HepG2 (cell line): ENCODE data around the gene KLHDC8B. TPM values are rescaled to one million over a fixed set of nuclear protein-coding genes. Genes with fewer than 3 reads are reported as not detected.

Source experiments
- ARID2 ChIP-seq: sonication (generic); formaldehyde crosslinking; IDR thresholded peaks from 2 replicates; pipeline ENCODE4 v1.8.1; 2022; ENCODE audit warnings: mild to moderate bottlenecking, missing genetic modification reagents, borderline replicate concordance
- ATM ChIP-seq: fragments of 450-650 bp; IDR thresholded peaks from 2 replicates; pipeline ENCODE4 v1.7.1; 2017; ENCODE audit warnings: mild to moderate bottlenecking, borderline replicate concordance
- CEBPB ChIP-seq: IDR thresholded peaks from 2 replicates; pipeline ENCODE4 v1.6.1; 2011; ENCODE audit warnings: low read depth, low read length, improper control_type of control experiment, borderline replicate concordance
- CHCHD3 ChIP-seq: sonication (generic); formaldehyde crosslinking; IDR thresholded peaks from 2 replicates; pipeline ENCODE4 v1.8.0; 2022; ENCODE audit warnings: mild to moderate bottlenecking, missing genetic modification reagents, moderate library complexity
- LRRFIP1 ChIP-seq: sonication (generic); formaldehyde crosslinking; conservative IDR thresholded peaks from 2 replicates; pipeline ENCODE4 v1.4.0; 2020; ENCODE audit warnings: missing genetic modification reagents
- MEF2D ChIP-seq: sonication (generic); formaldehyde crosslinking; IDR thresholded peaks from 2 replicates; pipeline ENCODE4 v1.5.1; 2020; ENCODE audit warnings: mild to moderate bottlenecking, missing genetic modification reagents
- MLXIP ChIP-seq: sonication (generic); formaldehyde crosslinking; IDR thresholded peaks from 2 replicates; pipeline ENCODE4 v1.9.0; 2021; ENCODE audit warnings: missing genetic modification reagents, borderline replicate concordance
- NCOA1 ChIP-seq: sonication (generic); formaldehyde crosslinking; IDR thresholded peaks from 2 replicates; pipeline ENCODE4 v1.9.0; 2021; ENCODE audit warnings: missing genetic modification reagents
- NFE2 ChIP-seq: sonication (generic); formaldehyde crosslinking; IDR thresholded peaks from 2 replicates; pipeline ENCODE4 v1.4.0; 2020; ENCODE audit warnings: missing genetic modification reagents
- NFIC ChIP-seq: IDR thresholded peaks from 2 replicates; pipeline ENCODE4 v1.6.1; 2012; ENCODE audit warnings: mild to moderate bottlenecking, low read length, inconsistent platforms
- POGK ChIP-seq: sonication (generic); formaldehyde crosslinking; conservative IDR thresholded peaks from 2 replicates; pipeline ENCODE4 v1.8.0; 2022; ENCODE audit warnings: mild to moderate bottlenecking, moderate library complexity, missing genetic modification reagents
- STAT5B ChIP-seq: sonication (generic); formaldehyde crosslinking; IDR thresholded peaks from 2 replicates; pipeline ENCODE4 v1.4.0; 2020; ENCODE audit warnings: missing genetic modification reagents
- TARDBP ChIP-seq: sonication (generic); formaldehyde crosslinking; IDR thresholded peaks from 2 replicates; pipeline ENCODE4 v1.8.0; 2022; ENCODE audit warnings: mild to moderate bottlenecking, missing genetic modification reagents
- ZNF605 ChIP-seq: sonication (generic); formaldehyde crosslinking; IDR thresholded peaks from 2 replicates; pipeline ENCODE4 v1.8.0; 2022; ENCODE audit warnings: mild to moderate bottlenecking, missing genetic modification reagents
- ZNF616 ChIP-seq: sonication (generic); formaldehyde crosslinking; IDR thresholded peaks from 2 replicates; pipeline ENCODE4 v1.5.0; 2020; ENCODE audit warnings: low read depth, mild to moderate bottlenecking, missing genetic modification reagents
- ZNF660 ChIP-seq: sonication (generic); formaldehyde crosslinking; IDR thresholded peaks from 2 replicates; pipeline ENCODE4 v1.5.1; 2020; ENCODE audit warnings: mild to moderate bottlenecking, low read depth, missing genetic modification reagents, borderline replicate concordance
- ZNF687 ChIP-seq: sonication (generic); formaldehyde crosslinking; IDR thresholded peaks from 2 replicates; pipeline ENCODE4 v1.5.1; 2020; ENCODE audit warnings: mild to moderate bottlenecking, missing genetic modification reagents, moderate library complexity
- polyA plus RNA-seq, 8 experiments: library from polyadenylated mRNA; depleted of rRNA in 3 of 8; stranded (reverse) in 7 of 8; unstranded in 1 of 8; fragments of >200 nt; fragmentation: Illumina TruSeq in 4 of 8; extraction: Trizol in 4 of 8; gene quantifications; 2 replicates each; pipeline versions ENCODE4 v1.2.1 to v1.2.3, GENCODE V29; 2011 to 2016; ENCODE audit warnings: low read depth in 4 of 8, missing spikeins in 1 of 8, mixed read lengths in 1 of 8; ENCODE audit not compliant: insufficient read depth in 1 of 8
- total RNA-seq, 5 experiments: library from RNA; depleted of rRNA; stranded (reverse); fragments of >200 nt; fragmentation: Illumina TruSeq; extraction: Trizol; gene quantifications; 2 replicates each; pipeline ENCODE4 v1.2.3, GENCODE V29; 2016; ENCODE audit warnings: low read depth in 1 of 5

KLHDC8B gene
- total and polyA plus RNA-seq, 2 of the 13 experiments (the other 11 are each of a cell fraction or from before 2014, with no cell fraction given), result 17.2 to 17.8 TPM

GRCh38 chr3:49166752-49167556 is 4.4 kb upstream of the KLHDC8B start (continued):
- TF ChIP-seq ZNF605 (CRISPR knock-in tag) (peak; percentile 63; the same call in 1 of the 2 replicates), TARDBP (CRISPR knock-in tag) (peak; percentile 45; the same call in 1 of the 2 replicates), ZNF687 (CRISPR knock-in tag) (peak; percentile 47; the same call in 1 of the 2 replicates), ARID2 (CRISPR knock-in tag) (no peak; the same call in 1 of the 2 replicates), POGK (CRISPR knock-in tag) (no peak), MLXIP (CRISPR knock-in tag) (no peak), NFE2 (CRISPR knock-in tag) (no peak), LRRFIP1 (CRISPR knock-in tag) (no peak), ZNF616 (CRISPR knock-in tag) (no peak), CEBPB (peak; percentile 77; the same call in 1 of the 2 replicates), STAT5B (CRISPR knock-in tag) (no peak), NCOA1 (CRISPR knock-in tag) (no peak), NFIC (no peak), MEF2D (CRISPR knock-in tag) (no peak), ATM (no peak), CHCHD3 (no peak), ZNF660 (CRISPR knock-in tag) (no peak)
